ENCODE measurements around the gene CRACR2B. TPM values are rescaled to one million over a fixed set of nuclear protein-coding genes. Genes with fewer than 3 reads are reported as not detected.

CRACR2B gene
- total and polyA plus RNA-seq, 2 of the 8 experiments (the other 6 are each of a cell fraction or from before 2014, with no cell fraction given): 18.2 to 26.4 TPM

DNA sequence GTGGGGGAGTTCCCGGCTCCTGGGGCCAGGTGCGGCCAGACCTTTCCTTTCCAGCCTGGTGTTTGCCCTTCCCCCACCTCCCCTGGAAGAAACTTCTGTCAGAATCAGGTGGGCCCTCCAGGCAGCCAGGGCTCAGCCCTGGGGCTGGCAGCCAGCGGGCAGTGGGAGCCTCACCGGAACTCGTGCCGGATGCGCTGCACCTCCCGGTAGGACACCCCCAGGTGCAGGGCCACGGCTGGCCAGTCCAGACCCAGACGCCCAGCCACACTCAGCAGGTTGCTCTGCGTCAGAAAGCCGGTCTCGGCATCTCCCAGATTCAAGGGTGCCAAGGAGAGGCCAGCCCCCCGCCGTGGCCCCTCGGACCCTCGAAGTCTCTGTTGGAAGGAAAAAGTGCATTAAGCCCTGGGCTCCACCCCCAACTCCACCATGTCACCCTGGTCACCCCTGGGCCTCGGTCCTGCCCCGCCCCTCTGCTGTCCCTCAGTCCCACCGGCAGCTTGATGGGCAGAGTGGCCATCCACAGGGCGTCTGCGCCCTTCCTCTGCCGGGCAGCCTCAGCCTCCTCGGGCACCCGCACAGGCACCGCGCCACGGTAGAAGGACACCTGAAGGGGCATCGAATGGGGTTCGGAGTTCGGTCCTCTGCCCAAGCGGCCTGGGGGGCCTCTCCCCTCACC, 27.9 kb upstream of the CRACR2B start:
- no peak for TF ChIP-seq SP1 (IDR thresholded peaks at IDR 0.05; ENCODE audit: low read depth, low read length)
- TF ChIP-seq RXRA (IDR thresholded peaks at IDR 0.05; ENCODE audit: insufficient read depth, low read depth, low read length): no peak
- TF ChIP-seq CREB1 (IDR thresholded peaks at IDR 0.05): no peak
- no peak for TF ChIP-seq KDM5A (IDR thresholded peaks at IDR 0.05; ENCODE audit: low read length)
- TF ChIP-seq KDM4A (IDR thresholded peaks at IDR 0.05; ENCODE audit: low read depth, low read length, severe bottlenecking): no peak
- H3K79me1 ChIP-seq (ENCODE audit: low read depth, low read length): peaks cover 5% of the 10 kb centered on the region; the same call in 1 of the 2 replicates
- H4K91ac ChIP-seq (replicated peaks; ENCODE audit: insufficient read length, low read length): no peak overlapping the region
- H3K18ac ChIP-seq (ENCODE audit: extremely low read depth, low read length): no peak overlapping the region
- H2AK5ac ChIP-seq (ENCODE audit: low read depth, low read length): no peak overlapping the region
- H3K23me2 ChIP-seq (ENCODE audit: low read depth, low read length): peaks cover 12% of the 10 kb centered on the region
- peaks cover 4 to 28% (median 20%) of the 10 kb centered on the region in 4 experiments for H3K4me1 ChIP-seq (replicated peaks in 1 of 4; ENCODE audit: control insufficient read depth in 3 of 4, insufficient read depth in 4 of 4, low read length in 3 of 4)
- H3K27ac ChIP-seq (ENCODE audit: low read depth, low read length): no peak overlapping the region
- peaks cover 0 to 13% of the 10 kb centered on the region in 2 experiments for H4K20me1 ChIP-seq (replicated peaks in 1 of 2; ENCODE audit: control insufficient read depth in 1 of 2, insufficient read depth in 2 of 2, low read length in 2 of 2)
- no peak overlapping the region for H3K23ac ChIP-seq (ENCODE audit: insufficient read length)
- no peak overlapping the region for H3K56ac ChIP-seq (replicated peaks; ENCODE audit: insufficient read length, low read depth, low read length)
- no peak for FAIRE-seq
- H2BK15ac ChIP-seq (ENCODE audit: low read length): no peak overlapping the region
- no peak overlapping the region for H2AFZ ChIP-seq (ENCODE audit: low read length)
- H3K9ac ChIP-seq (replicated peaks in 1 of 4; ENCODE audit: extremely low read depth in 1 of 4, low read depth in 3 of 4, low read length in 3 of 4): no peak overlapping the region
- peaks cover 0 to 5% of the 10 kb centered on the region in 2 experiments; a peak in 1 of 4 replicates for H3K79me2 ChIP-seq (ENCODE audit: control insufficient read depth in 1 of 2, insufficient read depth in 2 of 2, low read length in 2 of 2)
- H3K4ac ChIP-seq (replicated peaks; ENCODE audit: insufficient read length, low read depth, low read length): no peak overlapping the region
- no peaks in the 10 kb centered on the region; a peak in 1 of 7 replicates for H3K27me3 ChIP-seq (replicated peaks in 1 of 4; ENCODE audit: control insufficient read depth in 3 of 4, extremely low read depth in 1 of 4, insufficient read depth in 3 of 4, low read length in 3 of 4)
- no peak overlapping the region for H4K8ac ChIP-seq (ENCODE audit: extremely low read depth, insufficient read depth, low read length)
- H2BK120ac ChIP-seq (replicated peaks; ENCODE audit: low read depth, low read length): no peak overlapping the region
- no peak overlapping the region for H3K4me3 ChIP-seq (ENCODE audit: extremely low read depth in 1 of 4, insufficient read depth in 2 of 4, low read depth in 3 of 4, low read length in 4 of 4)
- ChIA-PET CTCF (ENCODE audit: partially characterized antibody) (interaction anchor here (0.8 to 1.3 kb wide), 6 partner anchors 16 to 47 kb away, joined by 3 to 5 read pairs (median 3); no protein-coding TSS in a partner anchor), POLR2A (ENCODE audit: partially characterized antibody) (interaction anchor here (0.6 to 53.0 kb wide), 4 partner anchors 9 to 30 kb away, joined by 3 to 1917 read pairs (median 17); partner anchors contain the start of genes CD151, CRACR2B, PNPLA2 and POLR2L)
- H3K14ac ChIP-seq (ENCODE audit: insufficient read length): no peak overlapping the region
- H3K36me3 ChIP-seq (ENCODE audit: control insufficient read depth in 2 of 4, insufficient read depth in 4 of 4, low read length in 3 of 4): peaks cover 3 to 30% (median 6%) of the 10 kb centered on the region in 4 experiments; a peak in 5 of 8 replicates
- no peak for DNase-seq (ENCODE audit: low read depth in 1 of 2, low spot score in 2 of 2)
- H2BK5ac ChIP-seq (ENCODE audit: low read depth, low read length): no peak overlapping the region
- H3K4me2 ChIP-seq (ENCODE audit: insufficient read depth in 1 of 2, low read depth in 2 of 2, low read length in 2 of 2): no peak overlapping the region
- H2BK20ac ChIP-seq (ENCODE audit: low read length): no peak overlapping the region
- no peak overlapping the region for H4K5ac ChIP-seq (ENCODE audit: insufficient read length, low read depth, low read length)
- no peaks in the 10 kb centered on the region for H3K9me3 ChIP-seq (ENCODE audit: insufficient read depth in 2 of 2, low read depth in 1 of 2, low read length in 1 of 2)
- 94% methylated on average over 27 of the region's 32 CpGs; no CpG with 5 or more reads in 1 of the 2 experiments for WGBS, 2 experiments (ENCODE audit: extremely low coverage in 1 of 2, insufficient coverage in 1 of 2, insufficient read length in 1 of 2, insufficient replicate concordance in 2 of 2, low coverage in 1 of 2, low lambda C conversion rate in 2 of 2, missing lambda C conversion rate in 1 of 2)
- no peak overlapping the region for H2BK12ac ChIP-seq (ENCODE audit: low read depth, low read length)

Measured in H1 (cell line).